ENCODE results near the gene KLHL36.

Gene KLHL36

DNA sequence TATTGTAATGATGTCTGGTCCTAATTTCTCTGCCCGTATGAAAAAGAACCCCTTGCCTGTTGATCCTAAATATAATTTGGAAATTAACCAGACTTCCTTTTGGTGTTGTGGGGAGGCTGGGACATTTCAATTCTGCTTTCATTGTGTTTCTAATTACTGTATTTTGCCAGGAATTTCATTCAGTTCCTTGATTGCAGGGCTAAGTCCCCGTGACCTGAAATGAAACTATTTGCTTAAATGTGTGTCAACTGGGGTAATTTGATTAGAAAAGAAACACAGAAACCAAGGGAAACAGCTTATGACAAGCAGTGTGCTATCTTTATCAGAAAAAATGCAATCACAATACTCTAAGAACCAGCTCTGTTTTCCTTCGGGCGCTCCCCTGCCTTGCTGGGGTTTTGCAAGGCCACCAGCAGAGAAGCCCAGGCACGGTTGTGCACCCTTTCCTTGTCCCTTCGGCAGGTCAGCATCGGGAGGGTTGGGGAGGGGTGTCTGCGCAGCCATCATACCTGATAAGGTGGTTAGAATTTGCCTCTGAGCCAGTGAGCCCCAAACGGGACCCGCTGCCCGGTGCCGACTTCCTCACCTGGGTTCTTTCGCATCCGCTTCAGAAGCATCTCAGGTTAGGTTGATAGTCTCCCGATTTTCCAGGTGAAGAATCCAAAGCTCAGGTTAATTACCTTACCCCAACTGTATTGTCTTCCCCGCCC is 19.4 kb downstream of the KLHL36 start:
- no peaks in the 10 kb centered on the region for H3K27me3 ChIP-seq (ENCODE audit: control insufficient read depth in 1 of 2, insufficient read depth in 2 of 2, low read length in 2 of 2)
- H3K9ac ChIP-seq (ENCODE audit: low read depth in 1 of 2, low read length in 2 of 2) = no peak overlapping the region
- no peaks in the 10 kb centered on the region for H3K9me3 ChIP-seq (ENCODE audit: control insufficient read depth in 1 of 2, low read length in 2 of 2)
- no peak overlapping the region for H3K27ac ChIP-seq (ENCODE audit: low read depth, low read length)
- peaks cover 11 to 26% of the 10 kb centered on the region in 2 donors for H3K36me3 ChIP-seq (ENCODE audit: control insufficient read depth in 1 of 2, insufficient read depth in 2 of 2, low read length in 2 of 2)
- peaks cover 9 to 17% of the 10 kb centered on the region in 2 donors for H3K4me1 ChIP-seq (ENCODE audit: control insufficient read depth in 1 of 2, insufficient read depth in 2 of 2, low read length in 2 of 2)
- no peak overlapping the region for H3K4me3 ChIP-seq (ENCODE audit: low read depth in 1 of 2, low read length in 2 of 2)

DNA sequence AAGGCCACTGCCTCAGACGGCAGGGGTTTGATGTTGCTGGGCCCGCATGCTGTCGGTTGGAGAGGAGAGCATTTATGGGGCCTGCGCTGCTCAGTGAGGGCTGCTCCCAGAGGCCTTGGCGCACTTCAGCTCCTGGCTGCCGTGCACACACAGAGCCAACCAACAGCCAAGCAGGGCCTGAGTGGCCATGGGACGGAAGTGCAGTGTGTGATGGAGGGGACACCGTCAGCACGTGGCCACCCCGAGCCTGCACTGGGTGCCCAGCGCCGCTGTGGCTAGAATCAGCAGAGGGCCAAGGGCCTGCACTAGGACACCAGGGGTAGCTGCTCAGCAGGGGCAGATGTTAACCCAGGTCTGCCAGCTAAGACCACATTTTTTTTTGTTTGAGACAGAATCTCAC is 21.8 kb downstream of the KLHL36 start:
- peaks cover 7 to 8% of the 10 kb centered on the region in 2 donors for H3K4me1 ChIP-seq (ENCODE audit: control insufficient read depth in 1 of 2, insufficient read depth in 2 of 2, low read length in 2 of 2)
- H3K27me3 ChIP-seq (ENCODE audit: control insufficient read depth in 1 of 2, insufficient read depth in 2 of 2, low read length in 2 of 2) = no peaks in the 10 kb centered on the region
- H3K9ac ChIP-seq (ENCODE audit: low read depth in 1 of 2, low read length in 2 of 2) = no peak overlapping the region
- H3K27ac ChIP-seq (ENCODE audit: low read depth, low read length) = no peak overlapping the region
- H3K9me3 ChIP-seq (ENCODE audit: control insufficient read depth in 1 of 2, low read length in 2 of 2) = no peaks in the 10 kb centered on the region
- H3K4me3 ChIP-seq (ENCODE audit: low read depth in 1 of 2, low read length in 2 of 2) = no peak overlapping the region
- H3K36me3 ChIP-seq (ENCODE audit: control insufficient read depth in 1 of 2, insufficient read depth in 2 of 2, low read length in 2 of 2) = peaks cover 3 to 12% of the 10 kb centered on the region in 2 donors

DNA sequence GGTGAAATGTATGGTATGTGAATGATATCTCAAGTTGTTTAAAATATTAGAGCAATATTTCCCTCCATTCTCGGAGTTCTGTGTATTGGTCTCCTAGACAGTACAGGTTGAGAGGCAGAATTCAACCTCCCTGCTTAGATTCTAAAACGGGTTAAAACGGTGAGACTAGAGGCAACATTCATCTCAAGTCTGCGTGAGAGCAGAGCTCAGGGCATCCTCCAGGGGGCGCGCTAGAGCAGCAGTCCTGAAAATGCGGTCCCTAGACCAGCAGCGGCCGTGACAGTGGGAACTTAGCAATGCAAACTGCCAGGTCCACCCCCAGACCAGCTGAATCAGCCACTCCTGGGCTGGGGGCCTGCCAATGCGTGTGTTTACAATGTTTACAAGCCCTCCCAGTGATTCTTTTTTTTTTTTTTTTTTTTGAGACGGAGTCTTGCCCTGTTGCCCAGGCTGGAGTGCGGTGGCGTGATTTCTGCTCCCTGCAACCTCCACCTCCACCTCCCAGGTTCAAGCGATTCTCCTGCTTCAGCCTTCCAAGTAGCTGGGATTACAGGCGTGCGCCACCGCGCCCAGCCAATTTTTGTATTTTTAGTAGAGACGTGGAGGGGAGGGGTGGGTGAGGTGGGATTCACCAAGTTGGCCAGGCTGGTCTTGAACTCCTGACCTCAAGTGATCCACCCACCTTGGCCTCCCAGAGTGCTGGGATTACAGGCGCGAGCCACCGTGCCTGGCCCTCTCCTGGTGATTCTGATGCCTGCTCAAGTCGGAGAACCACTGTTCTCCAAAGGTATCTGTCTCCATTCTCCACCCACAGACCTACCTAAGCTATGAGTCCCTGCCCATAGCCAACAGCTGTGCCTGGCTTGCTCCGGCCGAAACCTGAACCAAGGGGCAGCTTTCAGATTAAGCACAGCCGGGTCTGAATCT is 24.2 kb downstream of the KLHL36 start:
- H3K36me3 ChIP-seq (ENCODE audit: control insufficient read depth in 1 of 2, insufficient read depth in 2 of 2, low read length in 2 of 2) = no peaks in the 10 kb centered on the region
- no peaks in the 10 kb centered on the region for H3K9me3 ChIP-seq (ENCODE audit: control insufficient read depth in 1 of 2, low read length in 2 of 2)
- no peaks in the 10 kb centered on the region for H3K4me1 ChIP-seq (ENCODE audit: control insufficient read depth in 1 of 2, insufficient read depth in 2 of 2, low read length in 2 of 2)
- no peak overlapping the region for H3K9ac ChIP-seq (ENCODE audit: low read depth in 1 of 2, low read length in 2 of 2)
- H3K27ac ChIP-seq (ENCODE audit: low read depth, low read length) = no peak overlapping the region
- H3K4me3 ChIP-seq (ENCODE audit: low read depth in 1 of 2, low read length in 2 of 2) = no peak overlapping the region
- H3K27me3 ChIP-seq (ENCODE audit: control insufficient read depth in 1 of 2, insufficient read depth in 2 of 2, low read length in 2 of 2) = no peaks in the 10 kb centered on the region

DNA sequence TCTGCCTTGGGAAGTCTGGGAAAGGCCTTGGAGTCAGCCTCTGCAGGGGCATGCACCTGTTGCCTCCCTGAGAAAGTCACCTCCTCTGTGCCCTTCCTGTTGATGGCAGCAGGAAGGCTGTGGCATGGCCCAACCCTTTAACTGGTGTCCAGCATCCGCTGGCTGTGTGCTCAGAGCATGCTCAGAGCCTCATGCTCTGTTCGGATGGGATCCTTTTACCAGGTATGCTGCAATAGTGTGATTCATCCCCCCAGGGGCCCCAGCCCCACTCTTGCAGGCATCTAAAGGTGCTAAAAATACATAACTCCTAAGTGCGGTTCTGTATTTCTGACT is 24.9 kb downstream of the KLHL36 start:
- no peak overlapping the region for H3K9ac ChIP-seq (ENCODE audit: low read depth in 1 of 2, low read length in 2 of 2)
- no peaks in the 10 kb centered on the region for H3K4me1 ChIP-seq (ENCODE audit: control insufficient read depth in 1 of 2, insufficient read depth in 2 of 2, low read length in 2 of 2)
- H3K9me3 ChIP-seq (ENCODE audit: control insufficient read depth in 1 of 2, low read length in 2 of 2) = no peaks in the 10 kb centered on the region
- H3K4me3 ChIP-seq (ENCODE audit: low read depth in 1 of 2, low read length in 2 of 2) = no peak overlapping the region
- H3K27me3 ChIP-seq (ENCODE audit: control insufficient read depth in 1 of 2, insufficient read depth in 2 of 2, low read length in 2 of 2) = no peaks in the 10 kb centered on the region
- H3K27ac ChIP-seq (ENCODE audit: low read depth, low read length) = no peak overlapping the region
- H3K36me3 ChIP-seq (ENCODE audit: control insufficient read depth in 1 of 2, insufficient read depth in 2 of 2, low read length in 2 of 2) = no peaks in the 10 kb centered on the region

DNA sequence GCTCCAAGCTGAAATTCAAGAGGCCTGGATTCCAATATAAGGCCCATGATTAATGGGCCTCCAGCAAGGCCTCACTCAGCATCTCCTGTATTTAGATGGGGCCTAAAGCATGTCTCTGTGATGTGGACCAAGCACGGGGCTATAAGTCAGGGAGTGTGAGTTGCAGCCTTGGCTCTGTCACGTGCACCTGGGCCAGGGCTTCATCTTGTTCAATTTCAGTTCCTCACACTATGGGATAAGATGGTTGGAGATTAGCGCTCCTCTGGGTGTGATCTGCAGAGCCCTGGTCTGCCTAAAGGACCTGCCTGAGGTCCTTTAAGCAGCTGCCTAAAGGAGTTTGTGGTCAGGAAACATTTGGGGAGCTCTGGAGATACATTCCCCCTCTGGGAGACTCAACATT is 25.2 kb downstream of the KLHL36 start:
- no peak overlapping the region for H3K27ac ChIP-seq (ENCODE audit: low read depth, low read length)
- no peaks in the 10 kb centered on the region for H3K27me3 ChIP-seq (ENCODE audit: control insufficient read depth in 1 of 2, insufficient read depth in 2 of 2, low read length in 2 of 2)
- H3K9me3 ChIP-seq (ENCODE audit: control insufficient read depth in 1 of 2, low read length in 2 of 2) = no peaks in the 10 kb centered on the region
- H3K36me3 ChIP-seq (ENCODE audit: control insufficient read depth in 1 of 2, insufficient read depth in 2 of 2, low read length in 2 of 2) = no peaks in the 10 kb centered on the region
- no peak overlapping the region for H3K9ac ChIP-seq (ENCODE audit: low read depth in 1 of 2, low read length in 2 of 2)
- no peaks in the 10 kb centered on the region for H3K4me1 ChIP-seq (ENCODE audit: control insufficient read depth in 1 of 2, insufficient read depth in 2 of 2, low read length in 2 of 2)
- no peak overlapping the region for H3K4me3 ChIP-seq (ENCODE audit: low read depth in 1 of 2, low read length in 2 of 2)

DNA sequence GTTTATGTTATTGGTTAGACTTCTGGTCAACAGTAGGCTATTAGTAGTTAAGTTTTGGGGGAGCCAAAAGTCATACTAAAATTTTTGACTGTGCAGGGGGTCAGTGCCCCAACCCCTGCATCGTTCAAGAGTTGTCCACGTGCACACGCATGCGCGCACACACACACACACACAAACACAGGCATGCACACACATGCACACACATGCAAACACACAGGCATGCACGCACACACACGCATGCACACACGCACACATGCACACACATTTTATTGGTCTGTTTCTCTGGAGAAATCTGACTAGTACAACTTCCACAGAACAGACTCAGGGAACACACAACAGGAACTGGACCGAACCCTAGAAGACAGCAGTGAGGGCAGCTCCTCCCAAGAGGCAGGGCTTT is 27.1 kb downstream of the KLHL36 start:
- H3K4me1 ChIP-seq (ENCODE audit: control insufficient read depth in 1 of 2, insufficient read depth in 2 of 2, low read length in 2 of 2) = no peaks in the 10 kb centered on the region
- no peak overlapping the region for H3K4me3 ChIP-seq (ENCODE audit: low read depth in 1 of 2, low read length in 2 of 2)
- H3K9me3 ChIP-seq (ENCODE audit: control insufficient read depth in 1 of 2, low read length in 2 of 2) = no peaks in the 10 kb centered on the region
- H3K27ac ChIP-seq (ENCODE audit: low read depth, low read length) = no peak overlapping the region
- H3K36me3 ChIP-seq (ENCODE audit: control insufficient read depth in 1 of 2, insufficient read depth in 2 of 2, low read length in 2 of 2) = no peaks in the 10 kb centered on the region
- no peak overlapping the region for H3K9ac ChIP-seq (ENCODE audit: low read depth in 1 of 2, low read length in 2 of 2)
- no peaks in the 10 kb centered on the region for H3K27me3 ChIP-seq (ENCODE audit: control insufficient read depth in 1 of 2, insufficient read depth in 2 of 2, low read length in 2 of 2)

DNA sequence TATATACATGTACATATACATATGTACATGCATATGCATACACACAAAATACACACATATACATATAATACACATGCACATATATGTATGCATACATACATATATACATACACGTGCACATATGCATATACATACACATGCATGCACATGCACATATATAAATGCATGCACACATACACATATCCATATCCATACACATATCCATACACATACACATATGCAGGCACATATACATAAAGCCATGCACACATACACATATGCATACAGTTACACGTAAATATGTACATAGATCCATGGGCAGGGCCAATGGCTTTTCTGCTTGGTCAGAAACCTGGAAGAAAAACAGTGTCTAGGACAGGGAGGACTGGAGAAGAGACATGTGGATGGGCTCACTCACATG is 27.6 kb downstream of the KLHL36 start:
- H3K36me3 ChIP-seq (ENCODE audit: control insufficient read depth in 1 of 2, insufficient read depth in 2 of 2, low read length in 2 of 2) = no peaks in the 10 kb centered on the region
- H3K4me1 ChIP-seq (ENCODE audit: control insufficient read depth in 1 of 2, insufficient read depth in 2 of 2, low read length in 2 of 2) = no peaks in the 10 kb centered on the region
- no peak overlapping the region for H3K9ac ChIP-seq (ENCODE audit: low read depth in 1 of 2, low read length in 2 of 2)
- H3K27ac ChIP-seq (ENCODE audit: low read depth, low read length) = no peak overlapping the region
- H3K27me3 ChIP-seq (ENCODE audit: control insufficient read depth in 1 of 2, insufficient read depth in 2 of 2, low read length in 2 of 2) = no peaks in the 10 kb centered on the region
- H3K4me3 ChIP-seq (ENCODE audit: low read depth in 1 of 2, low read length in 2 of 2) = no peak overlapping the region
- no peaks in the 10 kb centered on the region for H3K9me3 ChIP-seq (ENCODE audit: control insufficient read depth in 1 of 2, low read length in 2 of 2)

DNA sequence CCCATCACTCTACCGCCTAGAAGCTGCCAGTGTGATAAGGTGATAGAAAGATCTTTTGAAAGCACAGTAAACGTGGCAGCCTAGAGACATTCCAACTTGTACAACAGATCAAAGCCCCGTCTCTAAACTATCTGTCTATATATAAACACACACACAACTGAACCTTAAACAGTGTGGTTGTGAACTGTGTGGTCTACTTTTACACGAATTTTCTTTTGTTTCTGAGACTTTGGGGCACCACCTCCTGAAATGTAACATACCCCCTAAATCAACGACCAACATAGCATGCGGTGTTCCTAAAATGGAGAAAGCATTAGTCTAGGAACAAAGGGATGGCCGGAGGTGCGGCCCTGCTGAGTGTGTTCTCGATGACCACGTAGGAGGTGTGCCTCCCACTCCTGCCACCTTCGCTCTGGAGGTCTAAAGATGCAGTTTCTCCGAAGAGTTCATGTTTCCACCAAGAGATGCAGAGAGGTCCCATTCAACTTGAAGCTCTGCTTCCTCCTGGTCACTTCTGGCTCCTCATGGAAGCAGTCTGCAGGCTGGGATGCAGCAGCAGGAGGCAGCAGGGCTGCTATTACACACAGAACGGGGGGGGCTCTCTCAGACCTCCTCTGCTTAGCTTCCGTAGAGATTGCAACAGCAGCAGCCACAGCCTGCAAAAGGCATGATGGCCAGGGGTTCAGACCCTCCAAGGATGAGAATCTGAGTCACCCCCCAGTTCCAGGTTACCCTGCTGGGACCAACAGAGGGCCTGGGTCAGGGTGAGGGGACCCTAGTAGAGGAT is 28.9 kb downstream of the KLHL36 start:
- Histone ChIP-seq H3K36me3 (ENCODE audit: control insufficient read depth in 1 of 2, insufficient read depth in 2 of 2, low read length in 2 of 2) (no peaks in the 10 kb centered on the region), H3K4me1 (ENCODE audit: control insufficient read depth in 1 of 2, insufficient read depth in 2 of 2, low read length in 2 of 2) (no peaks in the 10 kb centered on the region), H3K27me3 (ENCODE audit: control insufficient read depth in 1 of 2, insufficient read depth in 2 of 2, low read length in 2 of 2) (no peaks in the 10 kb centered on the region), H3K9ac (ENCODE audit: low read depth in 1 of 2, low read length in 2 of 2) (no peak overlapping the region), H3K9me3 (ENCODE audit: control insufficient read depth in 1 of 2, low read length in 2 of 2) (no peaks in the 10 kb centered on the region), H3K27ac (ENCODE audit: low read depth, low read length) (no peak overlapping the region), H3K4me3 (ENCODE audit: low read depth in 1 of 2, low read length in 2 of 2) (no peak overlapping the region)

DNA sequence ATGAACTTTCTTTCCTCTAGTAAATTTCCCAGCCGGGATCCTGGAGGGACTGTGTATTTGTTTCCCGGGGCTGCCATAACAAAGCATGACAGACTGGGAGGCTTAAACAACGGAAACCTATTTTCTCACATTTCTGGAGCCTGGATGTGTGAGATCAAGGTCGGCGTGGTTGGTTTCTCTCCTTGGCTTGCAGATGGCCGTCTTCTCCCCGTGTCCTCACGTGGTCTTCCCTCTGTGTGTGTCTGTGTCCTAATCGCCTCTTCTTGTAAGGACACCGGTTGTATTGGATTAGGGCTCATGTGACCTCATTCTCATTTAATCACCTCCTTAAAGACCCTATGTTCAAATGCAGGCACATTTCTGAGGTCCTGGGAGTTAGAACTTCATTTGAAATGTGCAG is 29.5 kb downstream of the KLHL36 start:
- no peaks in the 10 kb centered on the region for H3K27me3 ChIP-seq (ENCODE audit: control insufficient read depth in 1 of 2, insufficient read depth in 2 of 2, low read length in 2 of 2)
- no peaks in the 10 kb centered on the region for H3K4me1 ChIP-seq (ENCODE audit: control insufficient read depth in 1 of 2, insufficient read depth in 2 of 2, low read length in 2 of 2)
- no peaks in the 10 kb centered on the region for H3K36me3 ChIP-seq (ENCODE audit: control insufficient read depth in 1 of 2, insufficient read depth in 2 of 2, low read length in 2 of 2)
- no peaks in the 10 kb centered on the region for H3K9me3 ChIP-seq (ENCODE audit: control insufficient read depth in 1 of 2, low read length in 2 of 2)
- no peak overlapping the region for H3K9ac ChIP-seq (ENCODE audit: low read depth in 1 of 2, low read length in 2 of 2)
- no peak overlapping the region for H3K4me3 ChIP-seq (ENCODE audit: low read depth in 1 of 2, low read length in 2 of 2)
- no peak overlapping the region for H3K27ac ChIP-seq (ENCODE audit: low read depth, low read length)

DNA sequence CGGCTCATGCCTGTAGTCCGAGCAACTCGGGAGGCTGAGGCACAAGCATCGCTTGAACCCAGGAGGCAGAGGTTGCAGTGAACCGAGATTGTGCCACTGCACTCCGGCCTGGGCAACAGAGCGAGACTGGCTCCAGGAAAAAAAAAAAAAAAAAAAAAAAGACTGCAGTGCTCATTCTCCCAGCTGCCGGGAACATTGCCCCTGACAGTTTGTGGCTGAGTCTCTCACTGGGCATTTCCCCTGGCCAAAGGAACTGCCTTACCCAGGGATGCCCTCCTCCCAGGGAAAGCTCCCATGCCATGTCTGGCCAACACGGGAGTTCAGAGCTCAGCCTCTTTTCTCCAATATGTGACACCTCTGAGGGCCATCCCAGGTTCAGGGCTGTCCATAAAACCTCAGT is 30.2 kb downstream of the KLHL36 start:
- H3K9ac ChIP-seq (ENCODE audit: low read depth in 1 of 2, low read length in 2 of 2) = no peak overlapping the region
- no peak overlapping the region for H3K27ac ChIP-seq (ENCODE audit: low read depth, low read length)
- no peaks in the 10 kb centered on the region for H3K36me3 ChIP-seq (ENCODE audit: control insufficient read depth in 1 of 2, insufficient read depth in 2 of 2, low read length in 2 of 2)
- no peaks in the 10 kb centered on the region for H3K4me1 ChIP-seq (ENCODE audit: control insufficient read depth in 1 of 2, insufficient read depth in 2 of 2, low read length in 2 of 2)
- no peaks in the 10 kb centered on the region for H3K9me3 ChIP-seq (ENCODE audit: control insufficient read depth in 1 of 2, low read length in 2 of 2)
- H3K27me3 ChIP-seq (ENCODE audit: control insufficient read depth in 1 of 2, insufficient read depth in 2 of 2, low read length in 2 of 2) = no peaks in the 10 kb centered on the region
- H3K4me3 ChIP-seq (ENCODE audit: low read depth in 1 of 2, low read length in 2 of 2) = no peak overlapping the region

Measured in duodenal mucosa (tissue), 2 donors.